Measurements from ENCODE around the gene RPS15.

DNA sequence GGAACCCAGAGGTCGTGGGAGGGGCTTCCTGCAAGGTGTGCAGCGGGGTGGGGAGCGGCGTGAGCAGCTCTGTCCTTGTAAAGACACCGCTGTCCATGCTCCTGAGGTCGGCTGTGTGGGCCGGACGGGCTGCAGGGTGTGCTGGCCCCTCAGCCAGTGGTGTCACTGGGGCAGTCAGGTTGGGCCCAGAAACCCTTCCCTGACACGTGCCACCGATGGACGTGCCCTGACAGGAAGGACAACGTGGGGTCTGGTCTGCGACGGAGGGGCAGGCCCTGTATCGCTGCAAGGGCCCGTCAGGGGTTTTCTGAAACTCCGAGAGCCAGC, 4.2 kb upstream of the RPS15 start:
- TF ChIP-seq CTCF (IDR thresholded peaks at IDR 0.05; ENCODE audit: low read depth, low read length, poor library complexity, severe bottlenecking) (no peak), EZH2phosphoT487 (IDR thresholded peaks at IDR 0.05; ENCODE audit: borderline replicate concordance, low read length) (no peak)

Data from DOHH2 (cell line).